Heart left ventricle (tissue), 16 donors: ENCODE measurements around the gene RBM33. TPM values are rescaled to one million over a fixed set of nuclear protein-coding genes. Genes with fewer than 3 reads are reported as not detected.

ENCODE experiments used
- ATAC-seq, 4 donors: fragments of 200-7000 bp; cut with Tn5 transposase; one replicate each; pipeline ENCODE4 v1.9.1; 2020 to 2022; ENCODE audit warnings: moderate library complexity in 4 of 4, mild to moderate bottlenecking in 3 of 4, moderate number of reproducible peaks in 1 of 4
- DNase-seq, 5 donors: peaks; one replicate each; pipeline ENCODE4 v3.0.0-alpha.2; 2020
- H3K27ac ChIP-seq, 12 donors: fragments of 200-600 bp; sonication (generic) in 4 of 12; one replicate each; pipeline versions ENCODE4 v1.5.0 to v1.8.0; 2016 to 2022; ENCODE audit warnings: mild to moderate bottlenecking in 2 of 12
- H3K27me3 ChIP-seq, 9 donors: fragments of 200-600 bp; sonication (generic) in 2 of 9; one replicate each; pipeline versions ENCODE4 v1.5.1 to v1.8.0; 2016 to 2022; ENCODE audit warnings: mild to moderate bottlenecking in 3 of 9
- H3K36me3 ChIP-seq, 9 donors: fragments of 200-600 bp; sonication (generic) in 2 of 9; one replicate each; pipeline versions ENCODE4 v1.5.0 to v1.8.0; 2018 to 2022; ENCODE audit warnings: mild to moderate bottlenecking in 2 of 9
- H3K4me1 ChIP-seq, 12 donors: fragments of 200-600 bp; sonication (generic) in 4 of 12; one replicate each; pipeline versions ENCODE4 v1.5.0 to v1.8.0; 2016 to 2022; ENCODE audit warnings: mild to moderate bottlenecking in 3 of 12
- H3K4me3 ChIP-seq, 12 donors: fragments of 200-600 bp; sonication (generic) in 4 of 12; one replicate each; pipeline versions ENCODE4 v1.5.0 to v1.8.0; 2017 to 2022; ENCODE audit warnings: mild to moderate bottlenecking in 9 of 12, moderate library complexity in 4 of 12
- H3K9me3 ChIP-seq, 12 donors: fragments of 200-600 bp; sonication (generic) in 4 of 12; one replicate each; pipeline versions ENCODE4 v1.5.0 to v1.8.0; 2016 to 2022; ENCODE audit warnings: mild to moderate bottlenecking in 1 of 12
- POLR2A ChIP-seq, 2 donors: fragments of 450-650 bp; IDR thresholded peaks; one replicate each; pipeline ENCODE4 v1.6.1; 2017; ENCODE audit warnings: antibody characterized with exemption in 2 of 2, mild to moderate bottlenecking in 2 of 2, moderate library complexity in 2 of 2
- WGBS, 4 donors: extraction: QIAGEN DNeasy Blood & Tissue Kit in 2 of 4; methylation state at CpG; one replicate each; pipeline versions ENCODE4 v1.1.5 to v1.1.7; 2013 to 2018; 5-methylcytosine and 5-hydroxymethylcytosine counted together
- intact Hi-C, 10 donors: fragments of 100-400 bp; cut with DNase I; formaldehyde crosslinking; loops; one replicate each; pipeline versions ENCODE4 v1.11.1 to v1.14.2; 2022
- polyA plus RNA-seq, 2 donors: library from polyadenylated mRNA; stranded (reverse); fragments of 200-250 nt; gene quantifications; one replicate each; pipeline ENCODE4 v1.2.3, GENCODE V29; 2013
- total RNA-seq, 9 donors: library from RNA; depleted of rRNA in 2 of 9; stranded (reverse); fragments of >200 nt in 2 of 9; fragmentation: NEBNext Ultra II Directional in 3 of 9; extraction: Animal tissue kit (Norgen Biotek cat#: 25700) in 3 of 9; gene quantifications; one replicate each; pipeline versions ENCODE4 v1.1.0 to v1.2.4, GENCODE V29; 2016 to 2023
- TF ChIP-seq, protein P1 (sequence below), 12 donors: fragments of 200-600 bp; sonication (generic) in 4 of 12; IDR thresholded peaks; one replicate each; pipeline versions ENCODE4 v1.5.0 to v1.8.0; 2018 to 2022; ENCODE audit warnings: antibody characterized with exemption in 12 of 12, mild to moderate bottlenecking in 5 of 12
- donor health status: ischemic (EF 13 %, LVEDD 7.1; RV severe dilation, severe dysfunction).
- donor health status: healthy with polysubstance abuse.
- donor health status: DM: no; HTN: yes; CAD: no.
- donor health status: DM: no; HTN: no; CAD: no.
- donor health status: ischemic (EF 25% LVEDD 6.9; RV normal size, moderate dysfunction).
- donor health status: ischemic (EF 25% LVEDD 5.7; RV mildly dilated, moderate dysfunction).
- donor health status: healthy.
- donor health status: DM: yes; HTN: yes; CAD: no.
- donor health status: ischemic (EF 35%, LVEDD 5.7; RV mildly dilated, moderate dysfunction).
- donor health status: nonischemic (EF 11% LVEDD 7.7; RV severe dilation, severe dysfunction).
- donor health status: DM: yes; HTN: yes; CAD: no.
- donor health status: PGD.
- donor health status: ischemic (EF 29% LVEDD 5.4; RV normal size, mild dysfunction).
- donor health status: nonischemic (EF 23%, LVEDD 6.1; RV moderate dilation, normal function).

The RBM33 gene
- total and polyA plus RNA-seq, 11 donors = 13.1 to 40.8 (median 30.2) TPM

GRCh38 chr7:155751409-155751808 is 106.9 kb downstream of the RBM33 start:
- no peak for TF ChIP-seq POLR2A (IDR thresholded peaks at IDR 0.05)
- TF ChIP-seq, protein P1, sequence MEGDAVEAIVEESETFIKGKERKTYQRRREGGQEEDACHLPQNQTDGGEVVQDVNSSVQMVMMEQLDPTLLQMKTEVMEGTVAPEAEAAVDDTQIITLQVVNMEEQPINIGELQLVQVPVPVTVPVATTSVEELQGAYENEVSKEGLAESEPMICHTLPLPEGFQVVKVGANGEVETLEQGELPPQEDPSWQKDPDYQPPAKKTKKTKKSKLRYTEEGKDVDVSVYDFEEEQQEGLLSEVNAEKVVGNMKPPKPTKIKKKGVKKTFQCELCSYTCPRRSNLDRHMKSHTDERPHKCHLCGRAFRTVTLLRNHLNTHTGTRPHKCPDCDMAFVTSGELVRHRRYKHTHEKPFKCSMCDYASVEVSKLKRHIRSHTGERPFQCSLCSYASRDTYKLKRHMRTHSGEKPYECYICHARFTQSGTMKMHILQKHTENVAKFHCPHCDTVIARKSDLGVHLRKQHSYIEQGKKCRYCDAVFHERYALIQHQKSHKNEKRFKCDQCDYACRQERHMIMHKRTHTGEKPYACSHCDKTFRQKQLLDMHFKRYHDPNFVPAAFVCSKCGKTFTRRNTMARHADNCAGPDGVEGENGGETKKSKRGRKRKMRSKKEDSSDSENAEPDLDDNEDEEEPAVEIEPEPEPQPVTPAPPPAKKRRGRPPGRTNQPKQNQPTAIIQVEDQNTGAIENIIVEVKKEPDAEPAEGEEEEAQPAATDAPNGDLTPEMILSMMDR (IDR thresholded peaks at IDR 0.05) = no peak
- ATAC-seq = no peak
- WGBS, 4 donors = 91 to 95% (median 93%) methylated on average over 4 of the region's 4 CpGs

GRCh38 chr7:155752756-155753445 is 108.4 kb downstream of the RBM33 start:
- Histone ChIP-seq H3K27me3 (no peaks in the 10 kb centered on the region), H3K36me3 (peaks cover 0 to 14% (median 0%) of the 10 kb centered on the region in 9 donors), H3K4me3 (no peak overlapping the region), H3K9me3 (peaks cover 0 to 5% (median 0%) of the 10 kb centered on the region in 12 donors), H3K27ac (peak overlapping the region in 1 of 12 donors; percentile 18), H3K4me1 (peaks cover 0 to 89% (median 46%) of the 10 kb centered on the region in 12 donors)
- intact Hi-C loops = no loop called here
- no peak for ATAC-seq
- DNase-seq = no peak
- WGBS, 4 donors = 70 to 80% (median 78%) methylated on average over 9 of the region's 9 CpGs
- no peak for TF ChIP-seq POLR2A (IDR thresholded peaks at IDR 0.05)
- TF ChIP-seq, protein P1 (IDR thresholded peaks at IDR 0.05) = no peak

More at GRCh38 chr7:155751409-155751808, 106.9 kb downstream of the RBM33 start:
- no peak for DNase-seq
- H3K27ac ChIP-seq = no peak overlapping the region
- intact Hi-C loops = no loop called here
- H3K36me3 ChIP-seq = peaks cover 0 to 21% (median 5%) of the 10 kb centered on the region in 9 donors
- H3K27me3 ChIP-seq = no peaks in the 10 kb centered on the region
- H3K4me3 ChIP-seq = no peak overlapping the region
- H3K9me3 ChIP-seq = no peaks in the 10 kb centered on the region
- H3K4me1 ChIP-seq = peaks cover 0 to 92% (median 54%) of the 10 kb centered on the region in 12 donors

GRCh38 chr7:155753446-155753965 is 109.0 kb downstream of the RBM33 start:
- H3K4me1 ChIP-seq = peaks cover 0 to 83% (median 44%) of the 10 kb centered on the region in 12 donors
- H3K27me3 ChIP-seq = no peaks in the 10 kb centered on the region
- peaks cover 0 to 5% (median 0%) of the 10 kb centered on the region in 12 donors for H3K9me3 ChIP-seq
- 77 to 87% (median 84%) methylated on average over 10 of the region's 10 CpGs for WGBS, 4 donors
- H3K4me3 ChIP-seq = no peak overlapping the region
- no peak for ATAC-seq
- intact Hi-C loops = no loop called here
- no peak for TF ChIP-seq POLR2A (IDR thresholded peaks at IDR 0.05)
- TF ChIP-seq, protein P1 (IDR thresholded peaks at IDR 0.05) = no peak
- peaks cover 0 to 14% (median 0%) of the 10 kb centered on the region in 9 donors for H3K36me3 ChIP-seq
- no peak for DNase-seq
- peak overlapping the region in 1 of 12 donors; percentile 18 for H3K27ac ChIP-seq

DNA sequence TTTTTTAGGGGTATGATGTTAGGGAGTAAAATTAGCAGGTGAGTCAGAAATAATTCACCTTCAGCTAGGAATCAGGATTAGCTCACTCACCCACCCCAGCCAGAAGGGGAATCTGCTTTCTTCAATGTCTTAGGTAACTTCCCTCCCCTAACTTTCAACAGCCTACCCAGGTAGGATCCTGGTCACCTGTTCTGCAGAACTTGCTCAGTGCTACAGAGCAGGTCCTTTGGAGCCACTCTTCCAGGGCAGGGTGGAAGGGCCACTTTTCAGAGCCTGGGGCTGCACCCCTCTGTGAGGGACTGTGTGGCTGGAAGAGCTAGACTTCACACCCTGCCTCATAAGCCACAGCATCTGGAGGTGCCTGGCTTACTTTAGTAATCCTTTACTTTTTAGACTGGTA is 109.7 kb downstream of the RBM33 start:
- Histone ChIP-seq H3K4me3 (no peak overlapping the region), H3K4me1 (peaks cover 0 to 76% (median 44%) of the 10 kb centered on the region in 12 donors), H3K36me3 (peaks cover 0 to 13% (median 0%) of the 10 kb centered on the region in 9 donors), H3K9me3 (peaks cover 0 to 5% (median 0%) of the 10 kb centered on the region in 12 donors), H3K27ac (no peak overlapping the region), H3K27me3 (no peaks in the 10 kb centered on the region)
- intact Hi-C loops = no loop called here
- ATAC-seq (peak in 2 of 4 donors; percentile 29 to 54), DNase-seq (no peak)
- TF ChIP-seq, protein P1 (IDR thresholded peaks at IDR 0.05) = no peak
- TF ChIP-seq POLR2A (IDR thresholded peaks at IDR 0.05) = no peak
